ENCODE results near the gene STH. TPM values are rescaled to one million over a fixed set of nuclear protein-coding genes. Genes with fewer than 3 reads are reported as not detected.

STH gene, protein sequence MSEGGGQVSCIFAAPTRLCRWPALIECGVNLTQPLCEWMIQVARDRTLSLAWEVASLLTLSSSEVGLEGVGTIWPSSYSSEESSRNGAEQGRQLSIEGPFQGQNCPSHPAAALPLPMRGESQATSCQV
- 1.4 TPM in 1 of 2 replicates, not detected in the other for total RNA-seq (2011; cell fraction: chromatin; rRNA removed; ENCODE audit: low replicate concordance)
- total RNA-seq (2011; cell fraction: nucleolus; rRNA removed), result not detected in 2 replicates
- total RNA-seq (2011; cell fraction: nucleoplasm; rRNA removed), result not detected in 2 replicates
- not detected in 2 replicates for total RNA-seq (2014; rRNA removed)
- not detected in 2 replicates for total RNA-seq (2014; rRNA removed; fragmentation: Illumina TruSeq; extraction: Trizol)
- total RNA-seq (2015; rRNA removed; fragmentation: Illumina TruSeq; extraction: Trizol), result not detected in 2 replicates
- not detected in 2 replicates for total RNA-seq (2021)
- polyA plus RNA-seq (2011; rRNA removed), result not detected in 2 replicates
- polyA plus RNA-seq (2011; cell fraction: cytosol; rRNA removed), result not detected in 2 replicates
- polyA plus RNA-seq (2011; cell fraction: nucleus; rRNA removed), result not detected in 2 replicates
- not detected in 2 replicates for polyA plus RNA-seq (2012)
- not detected in 2 replicates for polyA plus RNA-seq (2014; fragmentation: Illumina TruSeq; extraction: Trizol)
- polyA plus RNA-seq (2014; fragmentation: Nextera tagmentation; extraction: Ambion mirVana), result not detected
- not detected in 2 replicates for polyA plus RNA-seq (2014; rRNA removed)
- 0.70 TPM in 1 of 2 replicates, not detected in the other for polyA minus RNA-seq (2011; rRNA and poly(A)+ RNA removed)
- not detected in 2 replicates for polyA minus RNA-seq (2011; cell fraction: cytosol; rRNA and poly(A)+ RNA removed)
- not detected in 2 replicates for polyA minus RNA-seq (2011; cell fraction: nucleus; rRNA and poly(A)+ RNA removed)
- Bru-seq, nascent RNA, result percentile 25 among the genes with signal in this experiment
- BruChase-seq, experiment 1, labeled RNA remaining after a 2-hour chase, result not detected
- percentile 32 among the genes with signal in this experiment for BruChase-seq, experiment 2, labeled RNA remaining after a 6-hour chase
- long read RNA-seq, experiment 1, result 0 reads
- long read RNA-seq, experiment 2, result 0 reads
- long read RNA-seq, experiment 3, result 0 reads

DNA sequence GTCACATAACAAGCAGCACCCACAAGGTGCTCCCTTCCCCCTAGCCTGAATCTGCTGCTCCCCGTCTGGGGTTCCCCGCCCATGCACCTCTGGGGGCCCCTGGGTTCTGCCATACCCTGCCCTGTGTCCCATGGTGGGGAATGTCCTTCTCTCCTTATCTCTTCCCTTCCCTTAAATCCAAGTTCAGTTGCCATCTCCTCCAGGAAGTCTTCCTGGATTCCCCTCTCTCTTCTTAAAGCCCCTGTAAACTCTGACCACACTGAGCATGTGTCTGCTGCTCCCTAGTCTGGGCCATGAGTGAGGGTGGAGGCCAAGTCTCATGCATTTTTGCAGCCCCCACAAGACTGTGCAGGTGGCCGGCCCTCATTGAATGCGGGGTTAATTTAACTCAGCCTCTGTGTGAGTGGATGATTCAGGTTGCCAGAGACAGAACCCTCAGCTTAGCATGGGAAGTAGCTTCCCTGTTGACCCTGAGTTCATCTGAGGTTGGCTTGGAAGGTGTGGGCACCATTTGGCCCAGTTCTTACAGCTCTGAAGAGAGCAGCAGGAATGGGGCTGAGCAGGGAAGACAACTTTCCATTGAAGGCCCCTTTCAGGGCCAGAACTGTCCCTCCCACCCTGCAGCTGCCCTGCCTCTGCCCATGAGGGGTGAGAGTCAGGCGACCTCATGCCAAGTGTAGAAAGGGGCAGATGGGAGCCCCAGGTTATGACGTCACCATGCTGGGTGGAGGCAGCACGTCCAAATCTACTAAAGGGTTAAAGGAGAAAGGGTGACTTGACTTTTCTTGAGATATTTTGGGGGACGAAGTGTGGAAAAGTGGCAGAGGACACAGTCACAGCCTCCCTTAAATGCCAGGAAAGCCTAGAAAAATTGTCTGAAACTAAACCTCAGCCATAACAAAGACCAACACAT is at the start of gene STH:
Gene STH (plus strand): TSS at position 264 of the 913 bp plus-strand sequence. CDS start 30 bp downstream, at position 294.
- intact Hi-C loops (cut with micrococcal nuclease), result no loop called here
- no peaks in the 10 kb centered on the region for H3K9me3 ChIP-seq (replicated peaks; ENCODE audit: control insufficient read depth, insufficient read depth, low read depth, low read length)
- no peaks in the 10 kb centered on the region for H4K20me1 ChIP-seq (replicated peaks; ENCODE audit: control insufficient read depth, insufficient read depth, low read length)
- no peak within 1 kb of the TSS for H3K4me2 ChIP-seq (ENCODE audit: insufficient read depth, low read length)
- no peaks in the 10 kb centered on the region for H3K36me3 ChIP-seq (ENCODE audit: control insufficient read depth, insufficient read depth, low read length)
- no peak within 1 kb of the TSS for H3K27ac ChIP-seq (ENCODE audit: extremely low read depth, low read depth, low read length)
- no peak within 1 kb of the TSS for H3K4me3 ChIP-seq
- ChIA-PET POLR2A (no interaction called here), CTCF (ENCODE audit: low intra/inter-chr PET ratio) (no interaction called here)
- H3K9me1 ChIP-seq (ENCODE audit: control insufficient read depth, insufficient read depth, low read length), result no peaks in the 10 kb centered on the region
- 44% methylated on average over 8 of the region's 8 CpGs for WGBS (ENCODE audit: insufficient coverage, low coverage, missing lambda C conversion rate)
- in situ Hi-C loops (cut with MboI), result loop anchor here (25.0 kb wide), 1 partner anchor 838 kb away; no protein-coding TSS in a partner anchor
- no peaks in the 10 kb centered on the region for H3K27me3 ChIP-seq (ENCODE audit: control insufficient read depth in 2 of 2, insufficient read depth in 2 of 2, low read length in 2 of 2)
- ATAC-seq, result no peak
- BruUV-seq (replicated peaks), result no TSS peak
- peaks cover 0 to 18% of the 10 kb centered on the region in 2 experiments; a peak in 2 of 5 replicates for H3K4me1 ChIP-seq (replicated peaks in 1 of 2; ENCODE audit: control insufficient read depth in 2 of 2, insufficient read depth in 2 of 2, low read length in 2 of 2)
- H3K9ac ChIP-seq (ENCODE audit: insufficient read depth in 1 of 2, low read depth in 2 of 2, low read length in 2 of 2), result peak within 1 kb of the TSS in 1 of 2 experiments; percentile 67; a peak in 2 of 4 replicates
- no peak for DNase-seq (ENCODE audit: extremely low read depth in 1 of 4, low spot score in 3 of 4)
- H2AFZ ChIP-seq (ENCODE audit: low read depth, low read length), result no peak within 1 kb of the TSS
- H3K79me2 ChIP-seq (ENCODE audit: control insufficient read depth, insufficient read depth, low read length), result no peaks in the 10 kb centered on the region
- FAIRE-seq, result no peak
- TF ChIP-seq, protein P1, sequence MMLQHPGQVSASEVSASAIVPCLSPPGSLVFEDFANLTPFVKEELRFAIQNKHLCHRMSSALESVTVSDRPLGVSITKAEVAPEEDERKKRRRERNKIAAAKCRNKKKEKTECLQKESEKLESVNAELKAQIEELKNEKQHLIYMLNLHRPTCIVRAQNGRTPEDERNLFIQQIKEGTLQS (IDR thresholded peaks at IDR 0.05), result peak; percentile 52
- TF ChIP-seq, protein P1 (CRISPR knock-in tag; conservative IDR thresholded peaks at IDR 0.05), result no peak
- TF ChIP-seq, protein P2, sequence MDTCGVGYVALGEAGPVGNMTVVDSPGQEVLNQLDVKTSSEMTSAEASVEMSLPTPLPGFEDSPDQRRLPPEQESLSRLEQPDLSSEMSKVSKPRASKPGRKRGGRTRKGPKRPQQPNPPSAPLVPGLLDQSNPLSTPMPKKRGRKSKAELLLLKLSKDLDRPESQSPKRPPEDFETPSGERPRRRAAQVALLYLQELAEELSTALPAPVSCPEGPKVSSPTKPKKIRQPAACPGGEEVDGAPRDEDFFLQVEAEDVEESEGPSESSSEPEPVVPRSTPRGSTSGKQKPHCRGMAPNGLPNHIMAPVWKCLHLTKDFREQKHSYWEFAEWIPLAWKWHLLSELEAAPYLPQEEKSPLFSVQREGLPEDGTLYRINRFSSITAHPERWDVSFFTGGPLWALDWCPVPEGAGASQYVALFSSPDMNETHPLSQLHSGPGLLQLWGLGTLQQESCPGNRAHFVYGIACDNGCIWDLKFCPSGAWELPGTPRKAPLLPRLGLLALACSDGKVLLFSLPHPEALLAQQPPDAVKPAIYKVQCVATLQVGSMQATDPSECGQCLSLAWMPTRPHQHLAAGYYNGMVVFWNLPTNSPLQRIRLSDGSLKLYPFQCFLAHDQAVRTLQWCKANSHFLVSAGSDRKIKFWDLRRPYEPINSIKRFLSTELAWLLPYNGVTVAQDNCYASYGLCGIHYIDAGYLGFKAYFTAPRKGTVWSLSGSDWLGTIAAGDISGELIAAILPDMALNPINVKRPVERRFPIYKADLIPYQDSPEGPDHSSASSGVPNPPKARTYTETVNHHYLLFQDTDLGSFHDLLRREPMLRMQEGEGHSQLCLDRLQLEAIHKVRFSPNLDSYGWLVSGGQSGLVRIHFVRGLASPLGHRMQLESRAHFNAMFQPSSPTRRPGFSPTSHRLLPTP (IDR thresholded peaks at IDR 0.05; ENCODE audit: borderline replicate concordance, extremely low read depth, insufficient read length), result peak; percentile 9
- TF ChIP-seq, protein P3, sequence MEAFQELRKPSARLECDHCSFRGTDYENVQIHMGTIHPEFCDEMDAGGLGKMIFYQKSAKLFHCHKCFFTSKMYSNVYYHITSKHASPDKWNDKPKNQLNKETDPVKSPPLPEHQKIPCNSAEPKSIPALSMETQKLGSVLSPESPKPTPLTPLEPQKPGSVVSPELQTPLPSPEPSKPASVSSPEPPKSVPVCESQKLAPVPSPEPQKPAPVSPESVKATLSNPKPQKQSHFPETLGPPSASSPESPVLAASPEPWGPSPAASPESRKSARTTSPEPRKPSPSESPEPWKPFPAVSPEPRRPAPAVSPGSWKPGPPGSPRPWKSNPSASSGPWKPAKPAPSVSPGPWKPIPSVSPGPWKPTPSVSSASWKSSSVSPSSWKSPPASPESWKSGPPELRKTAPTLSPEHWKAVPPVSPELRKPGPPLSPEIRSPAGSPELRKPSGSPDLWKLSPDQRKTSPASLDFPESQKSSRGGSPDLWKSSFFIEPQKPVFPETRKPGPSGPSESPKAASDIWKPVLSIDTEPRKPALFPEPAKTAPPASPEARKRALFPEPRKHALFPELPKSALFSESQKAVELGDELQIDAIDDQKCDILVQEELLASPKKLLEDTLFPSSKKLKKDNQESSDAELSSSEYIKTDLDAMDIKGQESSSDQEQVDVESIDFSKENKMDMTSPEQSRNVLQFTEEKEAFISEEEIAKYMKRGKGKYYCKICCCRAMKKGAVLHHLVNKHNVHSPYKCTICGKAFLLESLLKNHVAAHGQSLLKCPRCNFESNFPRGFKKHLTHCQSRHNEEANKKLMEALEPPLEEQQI (IDR thresholded peaks at IDR 0.05), result no peak
- TF ChIP-seq ZFP36 (IDR thresholded peaks at IDR 0.05; ENCODE audit: low read depth, low read length, partially characterized antibody) (peak; percentile 97), KDM1A (IDR thresholded peaks at IDR 0.05) (0 out of 4 replicates have a peak, but pooled peaks of 1 of the 2 experiments have one; percentile 10), ATF1 (CRISPR knock-in tag; IDR thresholded peaks at IDR 0.05) (no peak), ATF1 (tag; IDR thresholded peaks at IDR 0.05) (peak; percentile 21; the same call in 1 of the 2 replicates), MAFG (tag; conservative IDR thresholded peaks at IDR 0.05) (no peak), POLR2B (IDR thresholded peaks at IDR 0.05; ENCODE audit: low read depth, partially characterized antibody) (no peak), BCOR (IDR thresholded peaks at IDR 0.05) (peak; percentile 62)

All from K562 (cell line).